22Rv1 (cell line): ENCODE results near the gene TUBB.

Experiments used
- H3K27ac ChIP-seq: fragments of 450-650 bp; 2 replicates; pipeline ENCODE4 v1.5.1; 2017
- ZFX ChIP-seq: fragments of 450-650 bp; IDR thresholded peaks from 2 replicates; pipeline ENCODE4 v1.6.1; 2017; ENCODE audit warnings: antibody characterized with exemption, borderline replicate concordance
- TF ChIP-seq, protein P1 (sequence below): fragments of 450-650 bp; IDR thresholded peaks from 2 replicates; pipeline ENCODE4 v1.5.1; 2017; ENCODE audit warnings: mild to moderate bottlenecking

Gene TUBB

DNA sequence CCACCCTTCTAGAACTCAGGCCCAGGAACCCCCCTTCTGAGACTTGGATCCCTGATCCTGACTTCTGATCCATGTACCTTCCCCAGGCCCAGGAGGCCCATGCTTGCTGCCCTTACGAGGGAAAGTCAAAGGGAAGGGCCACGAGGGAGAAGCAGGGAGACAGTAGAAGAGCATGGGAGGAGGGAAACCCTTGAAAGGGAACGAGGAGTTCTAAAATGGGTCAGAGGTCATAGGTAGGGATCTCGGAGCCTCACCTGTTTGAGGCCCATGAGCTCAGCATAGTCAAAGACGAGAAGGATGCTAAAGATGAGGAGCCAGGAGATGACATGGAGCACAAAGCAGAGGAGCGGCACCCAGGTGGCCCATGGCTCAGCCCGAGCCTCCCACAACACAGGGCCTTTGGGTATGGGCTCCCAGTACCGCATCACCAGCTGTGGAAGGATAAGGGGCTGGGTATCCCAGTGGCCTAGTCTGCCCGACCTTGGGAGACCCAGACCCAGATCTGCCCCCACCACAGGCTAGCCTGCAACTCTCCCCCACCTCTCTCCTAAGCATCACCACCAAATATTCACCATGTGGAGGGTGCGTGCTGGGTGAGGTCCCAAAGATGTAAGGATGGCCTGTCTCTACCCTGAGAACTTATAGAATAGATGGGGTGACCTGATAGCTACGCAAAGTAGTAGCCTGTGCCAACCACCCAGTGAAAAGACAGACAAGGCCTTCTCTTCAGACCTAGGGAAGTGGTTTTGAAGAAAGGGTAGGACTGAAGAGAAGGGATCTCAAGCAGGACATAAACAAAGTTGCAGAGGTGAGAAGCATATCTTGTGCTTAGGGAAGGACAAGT is 30.9 kb upstream of the TUBB start:
- TF ChIP-seq, protein P1, sequence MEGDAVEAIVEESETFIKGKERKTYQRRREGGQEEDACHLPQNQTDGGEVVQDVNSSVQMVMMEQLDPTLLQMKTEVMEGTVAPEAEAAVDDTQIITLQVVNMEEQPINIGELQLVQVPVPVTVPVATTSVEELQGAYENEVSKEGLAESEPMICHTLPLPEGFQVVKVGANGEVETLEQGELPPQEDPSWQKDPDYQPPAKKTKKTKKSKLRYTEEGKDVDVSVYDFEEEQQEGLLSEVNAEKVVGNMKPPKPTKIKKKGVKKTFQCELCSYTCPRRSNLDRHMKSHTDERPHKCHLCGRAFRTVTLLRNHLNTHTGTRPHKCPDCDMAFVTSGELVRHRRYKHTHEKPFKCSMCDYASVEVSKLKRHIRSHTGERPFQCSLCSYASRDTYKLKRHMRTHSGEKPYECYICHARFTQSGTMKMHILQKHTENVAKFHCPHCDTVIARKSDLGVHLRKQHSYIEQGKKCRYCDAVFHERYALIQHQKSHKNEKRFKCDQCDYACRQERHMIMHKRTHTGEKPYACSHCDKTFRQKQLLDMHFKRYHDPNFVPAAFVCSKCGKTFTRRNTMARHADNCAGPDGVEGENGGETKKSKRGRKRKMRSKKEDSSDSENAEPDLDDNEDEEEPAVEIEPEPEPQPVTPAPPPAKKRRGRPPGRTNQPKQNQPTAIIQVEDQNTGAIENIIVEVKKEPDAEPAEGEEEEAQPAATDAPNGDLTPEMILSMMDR, result no peak
- TF ChIP-seq ZFX, result no peak
- H3K27ac ChIP-seq, result peak overlapping the region; percentile 90

DNA sequence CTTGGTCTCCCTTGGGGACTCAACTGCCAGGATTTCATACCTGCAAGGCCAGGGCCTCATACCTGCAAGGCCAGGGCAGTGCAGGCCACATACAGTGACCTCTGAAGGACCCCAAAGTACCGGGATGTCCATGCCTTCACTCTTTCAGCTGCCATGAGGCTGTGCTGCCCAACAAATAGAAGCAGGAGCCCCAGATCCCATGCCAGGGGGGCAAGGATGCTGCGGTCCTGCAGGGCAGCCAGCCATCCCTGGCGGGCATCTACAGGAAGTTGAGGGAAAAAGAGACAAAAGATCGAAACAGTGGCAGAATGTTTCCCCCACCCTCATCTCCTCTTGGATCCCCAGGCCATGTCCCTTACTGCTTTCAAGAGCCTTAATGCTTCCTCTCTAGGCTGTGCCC is 30.2 kb upstream of the TUBB start:
- peak overlapping the region; percentile 90 for H3K27ac ChIP-seq
- TF ChIP-seq, protein P1, result no peak
- TF ChIP-seq ZFX, result no peak

GRCh38 chr6:30690403-30691207 is 29.5 kb upstream of the TUBB start, which contains the start of gene NRM:
Gene NRM, minus strand, starts transcription at chr6:30690984. Its CDS starts 10 bp downstream, at chr6:30690974.
- no peak for TF ChIP-seq ZFX
- TF ChIP-seq, protein P1, result no peak
- H3K27ac ChIP-seq, result peak within 1 kb of the TSS; percentile 90

- TF ChIP-seq, protein P1, result no peak
- no peak for TF ChIP-seq ZFX
- peak overlapping the region; percentile 90 for H3K27ac ChIP-seq
These were observed 28.8 kb upstream of the TUBB start for GRCh38 chr6:30691208-30691847.

- no peak overlapping the region for H3K27ac ChIP-seq
- TF ChIP-seq, protein P1, result no peak
- TF ChIP-seq ZFX, result no peak
These were observed 23.7 kb upstream of the TUBB start for GRCh38 chr6:30696432-30696831.

DNA sequence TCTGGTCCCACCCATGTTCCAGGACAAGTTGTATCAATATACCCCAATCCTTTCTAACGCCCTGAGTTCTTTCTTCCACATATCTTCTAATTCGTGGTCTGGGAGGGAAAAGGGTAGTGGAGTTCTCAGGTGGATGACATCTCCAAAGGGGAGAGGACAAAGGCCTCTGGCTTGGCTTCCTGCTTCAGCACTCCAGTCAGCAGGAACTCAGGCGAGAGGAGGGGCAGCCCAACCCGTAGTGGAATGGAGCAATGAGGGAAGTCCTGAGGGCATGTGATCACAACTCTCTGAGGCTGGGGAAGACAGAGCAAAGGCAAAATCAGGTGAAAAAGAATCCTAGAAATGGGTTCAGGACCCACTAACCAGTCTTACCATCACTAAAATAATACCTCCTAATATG is 19.8 kb upstream of the TUBB start:
- TF ChIP-seq ZFX, result no peak
- TF ChIP-seq, protein P1, result no peak
- H3K27ac ChIP-seq, result no peak overlapping the region
